ENCODE results near the gene DIAPH1. TPM values are rescaled to one million over a fixed set of nuclear protein-coding genes. Genes with fewer than 3 reads are reported as not detected.
A peak's percentile ranks its signal among the peaks of the same experiment; 100 is the strongest.

The DIAPH1 gene
- total RNA-seq, 1 donor from 2014 or later = 99.1 TPM

DNA sequence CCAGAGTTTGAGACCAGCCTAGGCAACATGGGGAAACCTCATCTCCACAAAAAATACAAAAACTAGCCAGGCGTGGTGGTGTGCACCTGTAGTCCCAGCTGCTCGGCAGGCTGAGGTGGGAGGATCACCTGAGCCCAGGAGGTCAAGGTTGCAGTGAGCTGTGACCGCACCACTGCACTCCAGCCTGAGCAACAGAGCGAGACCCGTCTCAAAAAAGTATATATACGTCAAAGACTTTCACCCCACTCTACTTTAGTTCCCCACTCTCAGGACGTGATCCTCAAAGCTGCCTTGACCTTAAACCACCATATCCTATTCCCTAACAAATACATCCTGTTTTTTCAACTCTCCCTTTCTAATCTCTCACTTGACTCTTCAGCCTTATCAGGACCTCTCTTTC lies 88.9 kb downstream of the DIAPH1 start:
- TF ChIP-seq CTCF (conservative IDR thresholded peaks at IDR 0.05) = no peak
- Mint-ChIP-seq H3K4me1 (peaks cover 28% of the 10 kb centered on the region), H3K27me3 (ENCODE audit: low read depth) (no peaks in the 10 kb centered on the region), H3K27ac (ENCODE audit: unreplicated experiment) (no peak overlapping the region), H3K4me3 (no peak overlapping the region), H3K9me3 (no peaks in the 10 kb centered on the region), H3K36me3 (ENCODE audit: low read depth) (peaks cover 21% of the 10 kb centered on the region)
- no peak for DNase-seq (ENCODE audit: low read depth, low spot score)

- no peak for TF ChIP-seq CTCF (conservative IDR thresholded peaks at IDR 0.05)
- H3K4me3 Mint-ChIP-seq = no peak overlapping the region
- DNase-seq (ENCODE audit: low read depth, low spot score) = no peak
- H3K36me3 Mint-ChIP-seq (ENCODE audit: low read depth) = peaks cover 20% of the 10 kb centered on the region
- H3K9me3 Mint-ChIP-seq = peaks cover 3% of the 10 kb centered on the region
- H3K27me3 Mint-ChIP-seq (ENCODE audit: low read depth) = no peaks in the 10 kb centered on the region
- H3K4me1 Mint-ChIP-seq = peaks cover 28% of the 10 kb centered on the region
- H3K27ac Mint-ChIP-seq (ENCODE audit: unreplicated experiment) = peak overlapping the region; percentile 81
Observed at GRCh38 chr5:141529002-141529401, 89.8 kb downstream of the DIAPH1 start.

DNA sequence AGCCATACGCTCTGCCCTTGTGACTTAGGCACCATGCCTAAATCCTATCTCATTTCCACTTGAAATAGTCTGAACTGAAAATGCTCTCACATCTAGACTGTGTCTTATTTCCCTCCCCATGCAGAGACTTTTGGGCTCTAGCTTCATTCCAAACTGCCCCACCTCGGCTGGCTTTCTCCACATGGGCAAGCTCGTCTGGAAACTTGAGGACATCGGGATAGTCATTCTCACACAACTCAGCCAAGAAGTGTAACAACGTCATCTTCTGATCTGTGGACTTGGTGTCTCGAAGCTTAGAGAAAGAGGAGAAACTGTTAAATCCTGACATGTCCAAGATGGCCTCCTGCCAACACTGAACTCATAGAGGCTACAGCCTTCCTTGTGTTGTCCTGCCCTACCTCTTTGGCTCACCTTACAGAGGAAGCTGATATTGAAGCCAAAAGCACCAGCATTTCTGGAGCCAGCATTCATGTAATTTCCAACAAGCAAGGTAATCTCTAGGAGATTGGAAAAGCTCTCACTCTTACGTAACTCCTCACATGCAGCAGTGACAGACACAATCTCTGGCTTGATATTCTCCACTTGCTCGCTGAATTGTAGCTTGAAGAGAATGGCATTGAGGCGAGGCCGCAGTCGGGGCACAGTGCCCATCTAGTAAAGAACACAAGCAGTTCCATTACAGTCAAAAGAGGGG lies 90.4 kb downstream of the DIAPH1 start:
- H3K4me1 Mint-ChIP-seq = peaks cover 29% of the 10 kb centered on the region
- TF ChIP-seq CTCF (conservative IDR thresholded peaks at IDR 0.05) = no peak
- peaks cover 3% of the 10 kb centered on the region for H3K9me3 Mint-ChIP-seq
- no peak overlapping the region for H3K4me3 Mint-ChIP-seq
- H3K27me3 Mint-ChIP-seq (ENCODE audit: low read depth) = no peaks in the 10 kb centered on the region
- peaks cover 19% of the 10 kb centered on the region for H3K36me3 Mint-ChIP-seq (ENCODE audit: low read depth)
- peak overlapping the region; percentile 81 for H3K27ac Mint-ChIP-seq (ENCODE audit: unreplicated experiment)
- no peak for DNase-seq (ENCODE audit: low read depth, low spot score)

DNA sequence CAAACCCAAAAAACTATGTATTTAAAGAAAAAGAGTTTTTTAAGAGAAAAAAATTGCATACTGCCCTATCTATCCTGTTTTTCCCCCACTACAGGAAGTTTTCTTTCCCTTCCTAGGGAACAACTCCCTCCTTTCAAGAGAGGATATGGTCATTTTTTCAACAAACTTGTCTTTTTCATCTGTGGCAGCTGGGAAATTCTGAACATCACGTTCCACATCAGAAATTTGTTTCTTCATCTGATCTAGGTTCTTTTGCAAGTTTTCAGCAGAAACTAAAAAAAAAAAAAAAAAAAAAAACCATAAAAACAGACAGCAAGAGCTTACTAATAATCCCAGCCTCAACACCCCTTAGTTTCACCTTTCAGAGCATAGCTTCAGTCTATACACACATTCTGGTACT lies 91.4 kb downstream of the DIAPH1 start:
- Mint-ChIP-seq H3K36me3 (ENCODE audit: low read depth) (peaks cover 19% of the 10 kb centered on the region), H3K27me3 (ENCODE audit: low read depth) (no peaks in the 10 kb centered on the region), H3K4me1 (peaks cover 39% of the 10 kb centered on the region), H3K9me3 (peaks cover 3% of the 10 kb centered on the region), H3K4me3 (no peak overlapping the region), H3K27ac (ENCODE audit: unreplicated experiment) (no peak overlapping the region)
- no peak for DNase-seq (ENCODE audit: low read depth, low spot score)
- TF ChIP-seq CTCF (conservative IDR thresholded peaks at IDR 0.05) = no peak

DNA sequence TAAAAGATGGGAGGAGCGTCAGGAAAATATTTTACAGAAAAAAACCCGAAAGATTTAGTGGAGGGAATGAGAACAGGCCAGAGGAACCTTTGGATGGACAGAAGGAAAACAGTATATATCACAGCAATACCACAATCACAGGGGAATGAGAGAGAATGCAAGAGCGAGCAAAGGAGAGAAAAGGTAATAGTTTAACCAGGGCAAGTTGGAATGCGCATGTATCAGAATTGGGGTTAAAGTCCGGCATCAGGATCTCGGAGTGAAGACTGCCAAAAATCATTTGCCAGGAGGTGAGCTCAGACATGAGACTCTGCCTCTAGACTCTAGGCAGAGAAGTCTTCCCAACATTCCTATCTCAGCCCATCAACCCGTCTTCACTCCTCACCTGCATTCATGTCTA lies 93.1 kb downstream of the DIAPH1 start:
- H3K4me3 Mint-ChIP-seq = peak overlapping the region; percentile 78
- no peak for TF ChIP-seq CTCF (conservative IDR thresholded peaks at IDR 0.05)
- H3K36me3 Mint-ChIP-seq (ENCODE audit: low read depth) = peaks cover 19% of the 10 kb centered on the region
- H3K27ac Mint-ChIP-seq (ENCODE audit: unreplicated experiment) = peak overlapping the region; percentile 97
- no peaks in the 10 kb centered on the region for H3K27me3 Mint-ChIP-seq (ENCODE audit: low read depth)
- H3K4me1 Mint-ChIP-seq = peaks cover 57% of the 10 kb centered on the region
- peaks cover 3% of the 10 kb centered on the region for H3K9me3 Mint-ChIP-seq
- DNase-seq (ENCODE audit: low read depth, low spot score) = no peak

Data from neural crest cell (in vitro differentiated cells).